Left cardiac atrium (tissue), 4 donors: ENCODE results near the gene VARS2. TPM values are rescaled to one million over a fixed set of nuclear protein-coding genes. Genes with fewer than 3 reads are reported as not detected.

Experiments used
- ATAC-seq, 2 donors: fragments of 200-7000 bp; cut with Tn5 transposase; one replicate each; pipeline ENCODE4 v1.9.1; 2020; ENCODE audit warnings: mild to moderate bottlenecking in 2 of 2, moderate library complexity in 2 of 2
- DNase-seq: peaks from one replicate; pipeline ENCODE4 v3.0.0-alpha.2; 2020
- intact Hi-C, 2 donors: fragments of 100-400 bp; cut with DNase I; formaldehyde crosslinking; loops; one replicate each; pipeline versions ENCODE4 v1.14.1 to v1.15.1; 2022 to 2023
- total RNA-seq, 2 donors: library from RNA; stranded (reverse); fragmentation: NEBNext Ultra II Directional; extraction: Animal tissue kit (Norgen Biotek cat#: 25700); gene quantifications; one replicate each; pipeline ENCODE4 v1.2.1, GENCODE V29; 2021
- donor health status: DM: no; HTN: yes; CAD: no.
- donor health status: DM: no; HTN: yes; CAD: no; lungs with severe emphysema.
- donor health status: DM: yes; HTN: yes; CAD: no.
- donor health status: Dilated cardiomyopathy.

Gene VARS2
- total RNA-seq, 2 donors from 2014 or later = 14.0 to 18.7 TPM

DNA sequence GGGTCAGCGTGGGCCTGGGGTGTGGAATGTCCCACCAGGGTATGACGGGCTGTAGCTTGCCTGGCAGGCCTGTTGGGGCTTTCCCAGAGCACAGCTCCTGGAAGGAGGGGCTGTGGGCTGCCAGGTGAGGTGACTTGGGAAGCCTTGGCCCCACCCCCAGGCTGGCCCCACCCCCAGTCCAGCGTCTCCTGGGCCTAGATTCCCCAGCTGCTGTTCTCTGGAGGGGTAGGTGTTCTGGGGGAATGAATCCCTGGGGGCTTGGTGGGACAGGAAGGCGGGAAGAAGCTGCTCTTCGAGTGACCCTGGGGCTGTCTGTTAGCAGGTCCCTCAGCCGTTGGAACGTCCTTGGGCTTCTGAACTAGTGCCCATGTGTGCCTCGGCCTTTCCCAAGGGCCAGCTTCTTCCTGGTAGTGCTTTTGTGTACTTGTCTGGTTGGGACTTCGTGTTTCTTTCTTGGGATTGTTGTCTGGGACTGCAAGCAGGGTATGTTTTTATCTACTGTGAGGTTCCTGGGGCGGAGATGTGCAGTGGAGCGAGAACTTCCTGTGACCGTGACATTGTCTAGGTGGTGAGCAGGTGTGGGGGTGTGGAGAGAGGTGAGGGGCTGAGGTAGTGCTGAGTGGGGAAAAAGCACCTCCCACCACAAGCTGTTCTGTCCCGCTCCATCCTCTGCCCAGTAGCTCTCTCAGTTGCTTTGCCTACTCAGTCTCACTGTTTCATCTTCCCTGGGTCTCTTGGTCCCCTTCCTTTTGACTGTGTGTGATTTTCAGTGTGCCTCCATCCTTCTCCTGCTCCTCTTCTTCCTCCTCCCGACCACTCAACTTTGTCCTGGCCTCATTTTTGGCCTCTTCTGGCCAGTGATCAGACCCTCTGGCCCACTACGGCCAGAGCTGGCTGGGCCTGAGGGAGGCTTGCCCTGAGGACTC, 31.0 kb upstream of the VARS2 start:
- DNase-seq = no peak
- intact Hi-C loops = no loop called here
- no peak for ATAC-seq

DNA sequence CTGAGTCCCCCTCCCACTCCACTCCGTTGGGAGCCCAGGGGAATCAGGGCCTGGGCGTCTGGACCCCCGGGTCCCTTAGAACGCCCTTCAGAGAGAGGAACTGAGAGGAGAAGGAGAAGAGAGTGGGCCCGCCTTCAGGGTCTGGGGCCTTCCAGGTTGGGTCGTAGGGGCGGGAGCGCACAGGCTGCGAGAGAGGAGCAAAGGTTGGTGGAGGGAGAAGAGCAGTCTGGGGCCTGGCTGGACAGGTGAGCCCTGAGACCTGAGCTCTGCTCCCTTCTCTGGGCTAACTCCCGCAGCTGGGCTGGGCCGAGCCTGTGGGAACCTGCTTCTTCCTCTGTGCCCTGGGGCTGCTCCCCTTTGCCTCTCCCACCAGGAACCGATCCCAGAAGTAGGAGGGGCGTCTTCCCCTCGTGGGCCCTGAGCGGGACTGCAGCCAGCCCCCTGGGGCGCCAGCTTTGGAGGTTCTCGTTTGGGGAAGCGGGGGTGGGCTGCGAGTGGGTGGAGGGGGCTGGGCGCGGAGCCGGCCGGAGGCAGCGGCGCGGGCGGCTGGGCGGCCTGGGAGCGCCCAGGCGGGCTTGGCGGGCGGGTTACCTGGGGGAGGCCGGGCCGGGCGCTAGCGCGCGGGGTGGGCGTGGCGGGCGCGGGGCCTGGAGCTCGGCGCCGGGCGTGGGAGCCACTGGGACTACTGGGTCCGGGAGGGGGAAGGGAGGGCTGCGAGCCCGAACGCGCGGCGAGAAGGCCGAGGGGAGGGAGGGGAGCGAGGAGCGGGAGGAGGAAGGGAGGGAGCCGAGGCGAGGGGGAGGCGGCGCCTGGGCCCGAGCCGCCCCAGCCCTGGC, 30.1 kb upstream of the VARS2 start, which contains the start of gene DDR1:
TSS of gene DDR1 (plus strand) at position 835 of the 836 bp plus-strand sequence. CDS start 4,211 bp downstream, outside the sequence.
- intact Hi-C loops = no loop called here
- ATAC-seq (peak; percentile 80 to 83), DNase-seq (peak; percentile 79)

DNA sequence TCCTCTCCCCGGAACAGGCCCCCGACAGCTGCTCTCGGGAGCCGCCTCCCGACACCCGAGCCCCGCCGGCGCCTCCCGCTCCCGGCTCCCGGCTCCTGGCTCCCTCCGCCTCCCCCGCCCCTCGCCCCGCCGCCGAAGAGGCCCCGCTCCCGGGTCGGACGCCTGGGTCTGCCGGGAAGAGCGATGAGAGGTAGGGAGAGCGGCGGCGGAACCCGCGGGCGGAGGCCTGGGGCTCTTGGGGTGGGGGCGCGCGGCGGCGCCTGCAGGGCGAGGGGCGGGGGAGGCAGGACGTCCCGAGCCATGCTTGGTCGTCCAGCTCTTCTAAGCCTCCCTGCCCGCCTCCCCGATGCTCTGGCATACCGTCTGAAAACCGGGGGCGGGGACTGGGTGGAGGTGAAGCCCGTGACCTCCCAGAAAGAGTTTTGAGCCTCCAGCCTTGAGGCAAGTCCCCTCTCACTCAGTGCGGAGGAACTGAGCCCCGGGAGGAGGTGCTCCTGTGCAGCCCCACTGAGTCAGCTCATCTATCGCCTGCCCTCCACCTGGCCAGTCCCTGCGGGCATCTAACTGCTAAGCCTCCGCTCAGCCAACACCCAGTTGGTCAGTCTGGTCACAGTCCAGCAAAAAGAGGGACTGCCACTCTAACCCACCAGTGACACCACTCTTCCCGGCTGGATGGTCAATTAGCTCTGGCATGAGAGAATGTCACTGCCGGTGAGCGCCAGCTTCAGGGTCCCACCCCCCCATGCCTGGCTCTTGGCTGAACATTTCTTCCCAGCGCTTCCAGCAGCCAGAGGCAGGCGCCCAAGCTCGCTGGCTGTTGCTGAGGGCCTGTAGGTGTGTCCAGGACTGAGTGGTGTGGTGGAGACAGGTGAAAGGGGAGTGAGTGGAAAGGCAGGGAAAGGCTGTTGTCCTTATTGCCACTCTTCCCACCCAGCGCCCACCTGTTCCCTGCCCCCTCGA, 29.2 kb upstream of the VARS2 start:
- DNase-seq (no peak), ATAC-seq (peak; percentile 39 to 47)
- intact Hi-C loops = no loop called here

DNA sequence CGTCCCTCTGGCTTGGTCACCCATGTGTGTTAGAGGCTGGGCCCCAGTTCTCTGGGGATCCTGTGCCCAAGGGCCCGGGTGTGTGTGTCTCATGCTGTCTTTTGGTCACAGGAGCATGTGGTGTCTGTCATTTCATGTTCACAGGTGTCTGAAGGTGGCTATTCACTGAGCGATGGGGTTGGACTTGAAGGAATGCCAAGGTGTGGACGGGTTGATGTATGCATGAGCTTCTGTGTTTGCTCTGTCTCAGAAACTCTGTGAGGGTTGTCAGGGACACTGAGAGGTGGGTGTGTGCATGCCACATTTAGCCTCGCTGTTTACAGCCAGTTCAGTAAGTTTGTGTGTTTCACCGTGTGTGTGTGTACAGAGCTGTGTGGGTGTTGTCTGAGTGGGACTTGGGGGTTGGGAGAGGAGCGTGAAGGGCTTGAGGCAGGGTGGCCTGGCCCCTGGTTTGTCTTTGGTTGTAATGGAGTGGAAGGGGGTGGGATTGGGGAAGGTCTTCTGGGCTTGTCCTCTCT, 28.5 kb upstream of the VARS2 start:
- DNase-seq (no peak), ATAC-seq (peak in 1 of 2 donors; percentile 0)
- intact Hi-C loops = no loop called here

DNA sequence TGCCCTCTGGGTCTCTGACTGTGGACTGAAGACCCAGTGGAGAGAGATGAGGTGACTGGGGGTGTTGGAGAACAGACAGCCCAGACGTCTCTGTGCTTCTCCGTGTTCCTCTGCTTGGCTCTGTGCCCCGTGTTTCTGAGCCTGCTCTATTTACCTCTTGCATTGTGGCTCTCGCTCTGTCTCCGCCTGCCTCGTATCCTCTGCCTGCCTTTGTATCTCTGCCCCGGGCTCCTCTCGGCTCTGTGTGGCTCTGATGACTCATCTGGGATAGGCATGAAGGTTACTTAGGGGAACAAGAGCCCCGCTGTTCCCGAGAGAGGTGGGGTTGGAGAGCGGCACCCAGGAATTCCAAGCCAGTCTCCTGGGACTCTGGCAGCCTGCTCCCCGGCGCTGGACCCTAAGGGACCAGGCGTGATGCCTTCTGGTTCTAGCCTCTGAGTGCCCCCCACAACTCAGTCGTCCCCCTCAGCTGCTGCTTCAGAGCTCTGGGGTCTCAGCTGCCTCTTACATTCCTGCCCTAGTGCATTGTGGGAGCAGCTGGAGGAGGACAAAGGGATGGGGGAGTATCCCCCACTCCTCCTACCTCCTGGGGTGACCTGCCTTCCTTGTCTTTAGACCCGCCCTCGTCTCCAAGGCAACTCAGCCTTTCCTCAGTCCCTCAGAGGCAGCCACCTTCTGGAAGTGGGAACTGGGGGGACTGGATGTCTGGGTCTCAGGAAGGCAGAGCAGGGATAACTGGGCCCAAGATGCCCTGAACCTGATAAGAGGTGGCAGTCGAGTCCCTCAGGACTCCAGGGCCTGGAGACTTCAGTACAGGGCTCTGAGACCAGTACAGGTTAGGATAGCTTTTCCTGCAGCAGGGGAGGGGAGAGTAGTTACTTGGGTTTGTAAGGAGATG, 27.8 kb upstream of the VARS2 start:
- intact Hi-C loops = no loop called here
- DNase-seq = peak; percentile 73
- ATAC-seq = peak; percentile 25 to 64

DNA sequence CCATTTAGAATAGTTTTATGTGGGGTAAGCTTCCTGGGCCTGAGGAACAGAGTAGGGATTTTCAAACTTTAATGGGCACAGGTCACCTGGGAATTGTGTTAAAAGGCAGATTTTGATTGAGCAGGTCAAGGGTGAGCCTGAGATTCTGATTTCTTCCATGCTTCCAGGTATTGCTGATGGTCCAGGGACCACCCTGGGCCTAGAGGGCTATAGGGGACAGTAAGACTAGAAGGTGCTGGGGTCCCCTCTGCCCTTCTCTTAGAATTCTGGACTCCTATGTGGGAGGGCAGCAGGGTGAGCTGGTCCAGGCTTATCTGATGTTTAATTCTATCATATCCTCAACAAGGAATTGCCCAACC, 27.2 kb upstream of the VARS2 start:
- DNase-seq (no peak), ATAC-seq (no peak)
- intact Hi-C loops = no loop called here

DNA sequence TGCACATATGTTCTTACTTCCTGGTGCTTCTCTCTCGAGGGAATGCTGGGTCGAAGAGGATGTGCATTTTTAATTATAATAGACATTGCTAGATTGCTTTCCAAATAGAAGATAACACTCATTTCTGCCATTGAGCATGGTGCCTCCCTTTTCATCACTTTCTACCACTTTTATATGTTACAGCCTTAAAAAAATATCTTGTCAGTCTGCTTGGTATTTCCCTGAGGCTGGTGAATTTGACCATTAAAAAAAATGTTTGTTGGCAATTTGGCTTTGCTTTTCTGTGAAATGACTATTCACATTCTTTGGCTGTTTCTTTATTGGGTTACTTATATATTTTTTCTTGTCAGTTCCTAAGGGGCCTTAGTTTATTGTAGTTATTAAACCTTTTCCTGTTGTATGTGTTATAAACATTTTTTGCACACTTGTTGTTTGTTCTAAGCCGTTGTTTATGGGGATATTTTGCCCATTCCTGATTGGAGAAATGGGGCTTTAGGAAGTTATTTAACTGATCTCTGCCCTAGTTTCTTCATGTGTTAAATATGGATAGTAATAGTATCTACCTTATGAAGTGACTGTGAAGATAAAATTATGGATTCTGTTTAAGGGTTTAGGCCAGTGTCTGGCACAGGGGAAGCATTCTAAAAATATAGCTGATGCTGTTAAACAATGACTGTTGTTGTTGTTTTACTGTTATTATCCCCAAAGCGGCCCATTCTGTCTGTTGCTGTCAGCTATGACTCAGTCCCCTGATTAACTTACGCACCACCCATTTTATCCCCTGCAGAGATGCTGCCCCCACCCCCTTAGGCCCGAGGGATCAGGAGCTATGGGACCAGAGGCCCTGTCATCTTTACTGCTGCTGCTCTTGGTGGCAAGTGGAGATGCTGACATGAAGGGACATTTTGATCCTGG, 25.9 kb upstream of the VARS2 start:
- no peak for ATAC-seq
- intact Hi-C loops = no loop called here
- DNase-seq = no peak

DNA sequence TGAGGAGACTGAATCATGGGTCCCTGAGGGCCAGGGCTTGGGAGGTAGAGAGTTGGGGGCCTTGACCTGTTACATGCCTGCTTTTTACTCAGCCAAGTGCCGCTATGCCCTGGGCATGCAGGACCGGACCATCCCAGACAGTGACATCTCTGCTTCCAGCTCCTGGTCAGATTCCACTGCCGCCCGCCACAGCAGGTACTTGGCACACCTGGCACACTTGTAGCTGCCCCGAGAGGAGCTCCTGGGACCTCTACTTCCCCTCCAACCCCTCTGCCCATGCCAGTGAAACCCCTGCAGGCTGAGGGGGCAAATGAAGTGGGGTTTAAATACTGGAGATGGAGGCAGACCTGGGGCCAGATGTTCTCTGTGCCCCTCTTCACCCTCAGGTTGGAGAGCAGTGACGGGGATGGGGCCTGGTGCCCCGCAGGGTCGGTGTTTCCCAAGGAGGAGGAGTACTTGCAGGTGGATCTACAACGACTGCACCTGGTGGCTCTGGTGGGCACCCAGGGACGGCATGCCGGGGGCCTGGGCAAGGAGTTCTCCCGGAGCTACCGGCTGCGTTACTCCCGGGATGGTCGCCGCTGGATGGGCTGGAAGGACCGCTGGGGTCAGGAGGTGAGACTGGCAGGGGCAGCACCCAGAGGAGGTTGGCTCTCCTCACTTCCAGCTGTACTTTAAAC, 25.1 kb upstream of the VARS2 start:
- intact Hi-C loops = no loop called here
- DNase-seq = no peak
- no peak for ATAC-seq

DNA sequence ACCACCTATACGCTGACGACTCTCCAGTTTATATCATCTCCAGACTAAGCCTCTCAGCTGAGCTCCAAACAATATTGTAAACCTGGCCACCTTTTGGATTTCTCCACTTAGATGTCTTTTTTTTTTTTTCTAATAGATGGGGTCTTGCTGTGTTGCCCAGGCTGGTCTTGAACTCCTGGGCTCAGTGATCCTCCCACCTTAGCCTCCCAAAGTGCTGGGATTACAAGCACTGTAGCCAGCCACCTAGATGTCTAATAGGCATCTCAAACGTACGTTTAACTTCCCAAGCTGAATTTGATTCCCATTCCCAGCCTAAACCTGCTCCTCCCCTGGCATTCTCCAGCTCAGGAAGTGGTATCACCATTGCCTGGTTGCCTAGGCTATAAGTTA, 24.5 kb upstream of the VARS2 start:
- ATAC-seq (no peak), DNase-seq (no peak)
- intact Hi-C loops = no loop called here

DNA sequence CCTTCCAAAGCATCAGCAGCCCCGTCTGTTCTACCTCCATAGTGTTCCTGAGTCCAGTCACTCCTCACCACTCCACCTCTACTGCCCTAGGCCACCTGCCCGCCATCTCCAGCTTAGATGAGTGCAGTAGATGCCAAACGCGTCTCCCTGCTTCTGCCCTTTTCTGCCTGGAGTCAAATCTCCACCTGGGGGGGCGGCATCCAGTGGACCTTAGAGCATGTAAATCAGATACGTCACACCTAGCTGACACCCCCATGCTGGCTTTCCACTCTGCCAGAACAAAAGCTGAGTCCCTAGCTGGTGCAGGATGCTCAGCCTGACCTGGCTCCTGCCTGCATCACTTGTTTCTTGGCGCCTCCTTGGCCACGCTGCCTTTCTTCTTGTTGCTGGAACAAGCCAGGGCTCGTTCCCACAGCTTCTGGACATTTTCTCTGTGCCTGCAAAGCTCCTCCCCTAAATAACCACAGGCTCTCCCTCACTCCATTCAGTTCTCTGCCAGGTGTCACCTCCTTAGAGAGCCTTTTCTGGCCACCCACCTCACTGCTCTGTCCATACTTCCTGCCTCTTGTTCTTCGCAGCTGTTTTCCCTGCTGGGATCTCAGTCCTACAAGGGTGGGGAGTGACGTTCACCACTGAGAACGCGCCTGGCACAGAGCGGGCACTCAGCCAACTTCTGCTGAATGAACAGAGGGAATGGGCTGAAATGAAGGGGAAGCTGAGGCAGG, 24.0 kb upstream of the VARS2 start:
- intact Hi-C loops = no loop called here
- DNase-seq (no peak), ATAC-seq (no peak)

DNA sequence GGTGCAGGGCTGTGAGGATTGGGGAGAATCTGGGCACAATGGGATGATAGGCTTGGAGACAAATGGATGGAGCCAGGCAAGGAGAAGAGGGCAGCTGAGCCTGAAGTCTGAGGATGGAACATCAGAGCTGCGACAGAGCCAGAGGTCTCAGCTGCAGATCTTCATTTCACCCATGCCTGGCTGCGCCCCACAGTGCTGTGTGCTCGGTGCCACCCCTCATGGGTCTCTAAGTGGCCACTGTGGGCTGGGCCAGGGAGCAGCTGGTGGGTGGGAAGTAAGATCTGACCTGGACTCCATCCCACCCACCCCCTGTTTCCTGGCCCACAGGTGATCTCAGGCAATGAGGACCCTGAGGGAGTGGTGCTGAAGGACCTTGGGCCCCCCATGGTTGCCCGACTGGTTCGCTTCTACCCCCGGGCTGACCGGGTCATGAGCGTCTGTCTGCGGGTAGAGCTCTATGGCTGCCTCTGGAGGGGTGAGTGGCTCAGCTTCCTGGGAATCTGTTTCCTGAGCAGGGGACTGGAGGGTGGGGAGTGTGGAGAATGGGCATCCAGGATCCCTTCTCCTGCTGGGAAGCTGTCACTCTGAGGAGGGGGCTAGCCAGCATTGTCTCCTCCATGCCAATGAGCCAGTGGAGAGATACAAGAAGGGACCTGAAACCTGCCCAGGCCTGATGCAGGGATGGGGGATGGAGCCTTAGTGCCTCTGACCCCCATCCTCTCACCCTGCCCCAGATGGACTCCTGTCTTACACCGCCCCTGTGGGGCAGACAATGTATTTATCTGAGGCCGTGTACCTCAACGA, 23.2 kb upstream of the VARS2 start:
- DNase-seq (no peak), ATAC-seq (no peak)
- intact Hi-C loops = no loop called here

DNA sequence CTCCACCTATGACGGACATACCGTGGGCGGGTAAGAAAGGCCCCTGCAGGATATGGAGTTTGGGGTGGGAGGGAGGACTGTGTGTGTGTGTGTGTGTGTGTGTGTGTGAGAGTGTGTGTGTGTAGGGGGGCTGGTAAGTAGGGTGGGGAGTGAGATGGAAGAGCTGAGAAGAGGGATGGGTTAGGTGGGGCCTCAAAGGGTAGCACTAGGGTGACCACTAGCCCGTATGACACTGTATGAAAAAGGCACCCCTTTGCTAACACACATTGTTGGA, 22.7 kb upstream of the VARS2 start:
- no peak for ATAC-seq
- no peak for DNase-seq
- intact Hi-C loops = no loop called here

DNA sequence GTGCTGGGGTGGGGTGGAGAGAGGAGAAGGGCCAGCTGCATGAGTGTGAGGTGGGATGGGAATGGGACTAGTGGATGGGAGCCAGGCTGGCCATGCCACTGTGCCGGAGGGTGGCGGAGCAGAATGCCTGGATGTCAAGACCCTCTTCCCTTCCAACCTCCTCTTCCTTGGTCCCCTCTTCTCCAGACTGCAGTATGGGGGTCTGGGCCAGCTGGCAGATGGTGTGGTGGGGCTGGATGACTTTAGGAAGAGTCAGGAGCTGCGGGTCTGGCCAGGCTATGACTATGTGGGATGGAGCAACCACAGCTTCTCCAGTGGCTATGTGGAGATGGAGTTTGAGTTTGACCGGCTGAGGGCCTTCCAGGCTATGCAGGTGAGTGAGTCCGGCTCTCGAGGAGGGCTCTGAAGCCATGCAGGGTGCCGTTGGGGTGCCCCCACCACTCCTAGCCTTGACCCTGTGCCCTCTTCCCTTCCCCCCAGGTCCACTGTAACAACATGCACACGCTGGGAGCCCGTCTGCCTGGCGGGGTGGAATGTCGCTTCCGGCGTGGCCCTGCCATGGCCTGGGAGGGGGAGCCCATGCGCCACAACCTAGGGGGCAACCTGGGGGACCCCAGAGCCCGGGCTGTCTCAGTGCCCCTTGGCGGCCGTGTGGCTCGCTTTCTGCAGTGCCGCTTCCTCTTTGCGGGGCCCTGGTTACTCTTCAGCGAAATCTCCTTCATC, 22.1 kb upstream of the VARS2 start:
- DNase-seq (no peak), ATAC-seq (no peak)
- intact Hi-C loops = no loop called here

DNA sequence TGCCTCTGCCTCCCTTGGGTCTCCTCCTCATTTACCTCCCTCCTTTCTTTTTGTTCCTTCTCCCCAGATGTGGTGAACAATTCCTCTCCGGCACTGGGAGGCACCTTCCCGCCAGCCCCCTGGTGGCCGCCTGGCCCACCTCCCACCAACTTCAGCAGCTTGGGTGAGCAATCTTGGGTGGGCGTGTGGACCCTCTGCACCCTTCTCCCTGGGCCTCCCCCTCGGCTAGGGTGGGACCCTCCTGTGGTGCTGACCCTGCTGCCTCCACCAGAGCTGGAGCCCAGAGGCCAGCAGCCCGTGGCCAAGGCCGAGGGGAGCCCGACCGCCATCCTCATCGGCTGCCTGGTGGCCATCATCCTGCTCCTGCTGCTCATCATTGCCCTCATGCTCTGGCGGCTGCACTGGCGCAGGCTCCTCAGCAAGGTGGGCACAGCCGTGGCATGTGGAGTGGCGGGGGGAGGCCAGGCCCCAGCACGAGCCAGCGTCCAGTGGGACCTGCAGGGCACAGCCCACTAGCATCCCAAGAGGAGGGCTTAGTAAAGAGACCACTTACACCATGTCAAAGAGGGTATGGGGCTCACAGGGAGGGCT, 20.9 kb upstream of the VARS2 start:
- no peak for DNase-seq
- intact Hi-C loops = no loop called here
- ATAC-seq = no peak
